ENCODE results near the gene WDR59.

- TF ChIP-seq POLR2A (IDR thresholded peaks at IDR 0.05; ENCODE audit: low read depth, low read length), result no peak
- no peak for TF ChIP-seq PAX5 (IDR thresholded peaks at IDR 0.05; ENCODE audit: insufficient read depth, low read length, severe bottlenecking)
- TF ChIP-seq POLR2AphosphoS5 (IDR thresholded peaks at IDR 0.05; ENCODE audit: low read depth, low read length), result no peak
These were observed 118.9 kb downstream of the WDR59 start for GRCh38 chr16:74865922-74866598.
